Erythroblast (primary cell): Measurements from ENCODE around the gene BLM.

Experiments
- GATA1 ChIP-seq: IDR thresholded peaks from 2 replicates; pipeline ENCODE4 v1.6.1; 2011; ENCODE audit warnings: low read depth, mild to moderate bottlenecking, control low read depth, low read length, moderate library complexity
- POLR2A ChIP-seq: IDR thresholded peaks from 2 replicates; pipeline ENCODE4 v1.6.1; 2011; ENCODE audit warnings: mild to moderate bottlenecking, low read length

- TF ChIP-seq POLR2A (no peak), GATA1 (no peak)
These were observed 146.8 kb downstream of the BLM start for GRCh38 chr15:90863987-90864386.
